Measurements from ENCODE around the gene PTPRQ.

The PTPRQ gene

GRCh38 chr12:80643961-80644360 is 199.9 kb downstream of the PTPRQ start:
- no peak for DNase-seq (ENCODE audit: low spot score)

GRCh38 chr12:80648881-80649280 is 204.8 kb downstream of the PTPRQ start:
- peak; percentile 33 for DNase-seq (ENCODE audit: low spot score)

- DNase-seq (ENCODE audit: low spot score), result peak; percentile 3
Measured at GRCh38 chr12:80655751-80656150, 211.7 kb downstream of the PTPRQ start.

- no peak for DNase-seq (ENCODE audit: low spot score)
Measured at GRCh38 chr12:80659512-80660063, 215.6 kb downstream of the PTPRQ start.

- no peak for DNase-seq (ENCODE audit: low spot score)
Measured at GRCh38 chr12:80662586-80662985, 218.6 kb downstream of the PTPRQ start.

- DNase-seq (ENCODE audit: low spot score), result no peak
Measured at GRCh38 chr12:80670214-80670613, 226.2 kb downstream of the PTPRQ start.

GRCh38 chr12:80676042-80676636 is 232.1 kb downstream of the PTPRQ start:
- peak; percentile 4 for DNase-seq (ENCODE audit: low spot score)

GRCh38 chr12:80676856-80677255 is 232.8 kb downstream of the PTPRQ start:
- DNase-seq (ENCODE audit: low spot score), result no peak

GRCh38 chr12:80677994-80678393 is 234.0 kb downstream of the PTPRQ start:
- DNase-seq (ENCODE audit: low spot score), result no peak

GRCh38 chr12:80679346-80680131 is 235.5 kb downstream of the PTPRQ start:
- no peak for DNase-seq (ENCODE audit: low spot score)

- DNase-seq (ENCODE audit: low spot score), result no peak
Measured at GRCh38 chr12:80681287-80681686, 237.3 kb downstream of the PTPRQ start.

GRCh38 chr12:80681786-80682185 is 237.8 kb downstream of the PTPRQ start:
- no peak for DNase-seq (ENCODE audit: low spot score)

GRCh38 chr12:80684077-80684495 is 240.1 kb downstream of the PTPRQ start:
- no peak for DNase-seq (ENCODE audit: low spot score)

GRCh38 chr12:80690090-80690489 is 246.1 kb downstream of the PTPRQ start:
- DNase-seq (ENCODE audit: low spot score), result no peak

GRCh38 chr12:80690513-80690912 is 246.5 kb downstream of the PTPRQ start:
- no peak for DNase-seq (ENCODE audit: low spot score)

GRCh38 chr12:80692114-80692513 is 248.1 kb downstream of the PTPRQ start:
- DNase-seq (ENCODE audit: low spot score), result no peak

- DNase-seq (ENCODE audit: low spot score), result no peak
Measured at GRCh38 chr12:80697270-80697887, 253.3 kb downstream of the PTPRQ start.

- no peak for DNase-seq (ENCODE audit: low spot score)
Measured at GRCh38 chr12:80698256-80698655, 254.2 kb downstream of the PTPRQ start.

GRCh38 chr12:80698847-80699542 is 255.0 kb downstream of the PTPRQ start:
- DNase-seq (ENCODE audit: low spot score), result no peak

GRCh38 chr12:80700327-80700726 is 256.3 kb downstream of the PTPRQ start:
- DNase-seq (ENCODE audit: low spot score), result no peak

GRCh38 chr12:80701388-80701787 is 257.4 kb downstream of the PTPRQ start:
- DNase-seq (ENCODE audit: low spot score), result no peak

Measured in GM03348 (cell line).